ENCODE data around the gene FBXO8.

Gene FBXO8

DNA sequence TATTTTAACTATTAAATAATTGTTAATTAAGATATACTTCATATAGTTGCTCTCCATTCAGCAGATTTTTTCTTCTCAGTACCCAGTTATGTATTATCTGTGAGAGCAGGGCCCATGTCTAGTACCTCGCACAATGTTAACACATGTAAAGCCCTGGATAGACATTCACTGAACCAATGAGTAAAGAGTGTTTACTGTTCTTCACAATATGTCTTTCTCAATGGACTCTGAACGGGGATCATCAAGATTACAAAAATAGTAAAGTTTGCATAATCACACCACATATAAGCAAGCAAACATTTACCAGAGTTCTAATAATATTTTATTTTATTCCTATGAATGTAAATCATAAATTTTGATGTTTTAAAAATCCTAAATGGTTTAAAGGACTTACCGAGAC lies 47.1 kb downstream of the FBXO8 start:
- no peak for DNase-seq (ENCODE audit: low spot score)
- in situ Hi-C loops (cut with MboI; ENCODE audit: low sequenced_read_pairs, unreplicated experiment): no loop called here
- TF ChIP-seq CTCF (IDR thresholded peaks at IDR 0.05; ENCODE audit: borderline replicate concordance, control extremely low read depth, extremely low read depth, insufficient read depth, missing control alignments): no peak

GRCh38 chr4:174230680-174231079 lies 52.8 kb downstream of the FBXO8 start:
- TF ChIP-seq CTCF (IDR thresholded peaks at IDR 0.05; ENCODE audit: borderline replicate concordance, control extremely low read depth, extremely low read depth, insufficient read depth, missing control alignments): no peak
- in situ Hi-C loops (cut with MboI; ENCODE audit: low sequenced_read_pairs, unreplicated experiment): no loop called here
- no peak for DNase-seq (ENCODE audit: low spot score)

DNA sequence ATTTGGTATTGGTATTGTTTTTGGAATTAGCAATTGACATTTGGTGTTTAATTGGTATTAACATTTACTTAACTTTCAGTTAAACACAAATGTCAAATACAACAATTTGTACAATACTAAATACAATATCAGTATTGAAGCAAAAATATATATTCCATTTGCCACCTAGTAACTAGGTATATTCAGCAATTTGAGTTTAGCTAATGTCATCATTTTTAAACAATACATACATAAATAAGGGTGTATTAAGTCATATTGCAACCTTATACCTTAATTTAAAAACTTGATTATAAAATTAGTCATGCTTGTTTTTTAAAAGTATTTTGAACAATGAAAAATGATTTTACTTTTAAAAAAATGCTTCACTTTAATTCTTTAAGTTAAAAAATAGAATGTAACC lies 53.3 kb downstream of the FBXO8 start:
- no peak for TF ChIP-seq CTCF (IDR thresholded peaks at IDR 0.05; ENCODE audit: borderline replicate concordance, control extremely low read depth, extremely low read depth, insufficient read depth, missing control alignments)
- in situ Hi-C loops (cut with MboI; ENCODE audit: low sequenced_read_pairs, unreplicated experiment): no loop called here
- no peak for DNase-seq (ENCODE audit: low spot score)

- in situ Hi-C loops (cut with MboI; ENCODE audit: low sequenced_read_pairs, unreplicated experiment): loop anchor here (10.0 kb wide), 1 partner anchor 86 kb away; no protein-coding TSS in a partner anchor
- no peak for TF ChIP-seq CTCF (IDR thresholded peaks at IDR 0.05; ENCODE audit: borderline replicate concordance, control extremely low read depth, extremely low read depth, insufficient read depth, missing control alignments)
- DNase-seq (ENCODE audit: low spot score): no peak
Measured at GRCh38 chr4:174228988-174229387, 54.5 kb downstream of the FBXO8 start.

- in situ Hi-C loops (cut with MboI; ENCODE audit: low sequenced_read_pairs, unreplicated experiment): loop anchor here (10.0 kb wide), 1 partner anchor 89 kb away; no protein-coding TSS in a partner anchor
- no peak for DNase-seq (ENCODE audit: low spot score)
- no peak for TF ChIP-seq CTCF (IDR thresholded peaks at IDR 0.05; ENCODE audit: borderline replicate concordance, control extremely low read depth, extremely low read depth, insufficient read depth, missing control alignments)
Measured at GRCh38 chr4:174225349-174226049, 58.0 kb downstream of the FBXO8 start.

DNA sequence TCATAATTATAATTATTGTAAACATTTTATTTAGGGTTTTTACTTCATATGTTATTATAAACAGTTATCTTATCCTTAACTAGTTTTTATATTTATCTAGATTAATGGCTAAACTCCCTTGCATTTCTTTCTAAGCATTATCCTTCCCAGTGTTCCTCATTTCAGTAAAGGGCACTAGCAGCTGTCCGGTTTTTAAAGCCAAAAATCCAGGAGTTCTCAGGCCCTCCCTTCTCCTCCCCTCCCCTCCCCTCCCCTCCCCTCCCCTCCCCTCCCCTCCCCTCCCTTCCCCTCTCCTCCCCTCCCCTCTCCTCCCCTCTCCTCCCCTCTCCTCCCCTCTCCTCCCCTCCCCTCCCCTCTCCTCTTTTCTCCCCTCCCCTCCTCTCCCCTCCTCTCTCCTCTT lies 58.9 kb downstream of the FBXO8 start:
- no peak for DNase-seq (ENCODE audit: low spot score)
- no peak for TF ChIP-seq CTCF (IDR thresholded peaks at IDR 0.05; ENCODE audit: borderline replicate concordance, control extremely low read depth, extremely low read depth, insufficient read depth, missing control alignments)
- in situ Hi-C loops (cut with MboI; ENCODE audit: low sequenced_read_pairs, unreplicated experiment): loop anchor here (10.0 kb wide), 1 partner anchor 90 kb away; no protein-coding TSS in a partner anchor
